22Rv1 (cell line): Measurements from ENCODE around the gene MED19.
"Not testable (repeated sequence)": the region's sequence is repeated elsewhere in the genome, so short reads cannot be mapped to it uniquely, and the experiment has no call there.

Experiments used
- H3K27ac ChIP-seq: fragments of 450-650 bp; 2 replicates; pipeline ENCODE4 v1.5.1; 2017
- CTCF ChIP-seq: fragments of 450-650 bp; IDR thresholded peaks from 2 replicates; pipeline ENCODE4 v1.5.1; 2017; ENCODE audit warnings: mild to moderate bottlenecking
- ZFX ChIP-seq: fragments of 450-650 bp; IDR thresholded peaks from 2 replicates; pipeline ENCODE4 v1.6.1; 2017; ENCODE audit warnings: antibody characterized with exemption, borderline replicate concordance

Gene MED19

GRCh38 chr11:57727185-57727584 lies 15.2 kb upstream of the MED19 start:
- no peak for TF ChIP-seq CTCF
- no peak for TF ChIP-seq ZFX
- H3K27ac ChIP-seq, result no peak overlapping the region

DNA sequence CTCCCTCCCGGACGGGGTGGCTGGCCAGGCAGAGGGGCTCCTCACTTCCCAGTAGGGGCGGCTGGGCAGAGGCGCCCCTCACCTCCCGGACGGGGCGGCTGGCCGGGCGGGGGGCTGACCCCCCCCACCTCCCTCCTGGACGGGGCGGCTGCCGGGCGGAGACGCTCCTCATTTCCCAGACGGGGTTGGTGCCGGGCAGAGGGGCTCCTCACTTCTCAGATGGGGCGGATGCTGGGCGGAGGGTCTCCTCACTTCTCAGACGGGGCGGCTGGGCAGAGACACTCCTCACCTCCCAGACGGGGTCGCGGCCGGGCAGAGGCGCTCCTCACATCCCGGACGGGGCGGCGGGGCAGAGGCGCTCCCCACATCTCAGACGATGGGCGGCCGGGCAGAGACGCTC lies 4.7 kb upstream of the MED19 start:
- not testable (repeated sequence) for H3K27ac ChIP-seq

DNA sequence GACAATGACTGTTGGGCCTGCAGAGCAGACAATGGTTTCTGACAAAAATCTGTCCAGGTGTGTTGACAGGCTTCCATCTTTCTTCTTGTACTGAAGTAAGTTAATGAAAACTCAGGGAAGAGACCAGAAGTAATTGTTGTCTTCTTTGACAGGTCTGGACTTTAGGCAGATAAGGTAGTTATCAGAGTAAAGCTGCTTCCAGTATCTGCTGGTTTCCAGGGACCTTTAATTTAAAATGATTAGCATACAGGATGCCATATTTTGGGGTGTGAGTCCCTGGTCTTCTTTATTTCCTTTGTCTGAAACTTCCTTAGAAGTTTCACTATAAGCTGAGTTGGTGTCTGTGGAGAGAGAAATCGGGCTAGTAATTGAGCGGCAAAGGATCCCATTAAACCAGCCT lies 1.8 kb upstream of the MED19 start:
- TF ChIP-seq CTCF, result no peak
- TF ChIP-seq ZFX, result no peak
- peak overlapping the region; percentile 94; the same call in 1 of the 2 replicates for H3K27ac ChIP-seq

GRCh38 chr11:57712256-57713150 lies 488 bp upstream of the MED19 start, which contains the start of gene TMX2:
TMX2 (plus strand) TSS chr11:57712593; CDS start chr11:57712619, 26 bp downstream.
- TF ChIP-seq ZFX, result no peak
- TF ChIP-seq CTCF, result no peak
- peak within 1 kb of the TSS; percentile 94 for H3K27ac ChIP-seq

- H3K27ac ChIP-seq, result no peak overlapping the region
- TF ChIP-seq CTCF, result no peak
- TF ChIP-seq ZFX, result no peak
Observed at GRCh38 chr11:57709802-57710367, 2.1 kb downstream of the MED19 start.

DNA sequence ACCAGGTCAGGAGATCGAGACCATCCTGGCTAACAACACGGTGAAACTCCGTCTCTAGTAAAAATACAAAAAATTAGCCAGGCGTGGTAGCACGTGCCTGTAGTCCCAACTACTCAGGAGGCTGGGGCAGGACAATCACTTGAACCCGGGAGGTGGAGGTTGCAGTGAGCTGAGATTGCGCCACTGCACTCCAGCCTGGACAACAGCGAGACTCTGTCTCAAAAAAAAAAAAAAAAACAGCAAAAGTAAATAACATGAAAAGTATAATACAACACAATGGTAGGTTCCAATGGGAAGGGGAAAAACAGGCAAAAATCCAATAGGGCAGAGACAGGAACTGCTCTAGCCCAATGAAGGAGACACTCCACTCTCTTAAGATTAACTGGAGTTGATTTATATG lies 6.6 kb downstream of the MED19 start:
- not testable (repeated sequence) for H3K27ac ChIP-seq

DNA sequence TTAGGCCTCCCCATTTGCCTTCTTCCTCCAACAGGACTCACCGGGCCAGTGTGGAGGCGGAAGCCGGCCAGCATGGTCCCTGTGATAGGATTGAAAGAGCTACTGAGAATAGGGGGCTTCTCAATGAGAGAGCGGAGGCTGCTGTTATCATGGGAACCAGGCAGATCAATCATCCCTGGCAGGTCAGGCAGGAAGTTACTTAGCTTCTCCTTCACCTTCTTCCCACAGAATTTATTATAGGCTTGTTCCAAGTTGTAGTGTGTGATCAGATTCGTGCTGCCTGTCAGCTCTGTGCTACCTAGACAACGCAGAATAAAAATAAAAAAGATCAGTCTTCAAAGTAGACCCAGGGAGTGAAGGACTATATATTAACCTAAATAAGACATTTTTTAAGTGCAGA lies 7.1 kb downstream of the MED19 start:
- TF ChIP-seq CTCF (no peak), ZFX (no peak)
- H3K27ac ChIP-seq, result 0 out of 2 replicates have a peak overlapping the region, but pooled peaks have one; percentile 13

GRCh38 chr11:57703341-57703740 lies 8.7 kb downstream of the MED19 start:
- no peak overlapping the region for H3K27ac ChIP-seq
- TF ChIP-seq ZFX, result no peak
- no peak for TF ChIP-seq CTCF
